Endothelial cell of umbilical vein (primary cell): ENCODE measurements around the gene SPIB. TPM values are rescaled to one million over a fixed set of nuclear protein-coding genes. Genes with fewer than 3 reads are reported as not detected.

Experiments
- BruUV-seq: library from RNA; stranded (reverse); fragments of 400-500 nt; replicated peaks from 2 replicates; lab custom pipeline; 2021; lab: Mats Ljungman, UMichigan
- CTCF ChIA-PET: fragments of 300-600, 350-600 bp; sonication (Branson Sonifier 250); formaldehyde crosslinking; loops from one replicate; lab custom pipeline; 2021; ENCODE audit warnings: antibody characterized with exemption, inconsistent platforms; lab: Charles Lee
- POLR2A ChIA-PET: fragments of 300-600, 350-600 bp; sonication (Branson Sonifier 250); formaldehyde crosslinking; loops from one replicate; lab custom pipeline; 2021; ENCODE audit warnings: antibody characterized with exemption, inconsistent platforms; lab: Charles Lee
- DNase-seq: peaks from one replicate; pipeline ENCODE4 v3.0.0-alpha.2; 2011; ENCODE audit warnings: low read depth, low spot score
- FAIRE-seq: peaks from 2 replicates; lab custom pipeline; 2011; peaks lifted over from hg19 to GRCh38; lab: Jason Lieb, UNC
- H2AFZ ChIP-seq: 2 replicates; pipeline ENCODE4 v1.6.0; 2012; ENCODE audit warnings: low read depth, low read length, control low read depth, inconsistent platforms
- H3K27ac ChIP-seq: 2 replicates; pipeline ENCODE4 v1.5.1; 2011; ENCODE audit warnings: low read depth, mild to moderate bottlenecking, control low read depth, low read length, moderate library complexity; ENCODE audit not compliant: insufficient read depth
- H3K27me3 ChIP-seq, 2 experiments: 2 replicates each; pipeline versions ENCODE4 v1.6.0 to v1.6.1; 2011; ENCODE audit warnings: low read length in 2 of 2, mixed read lengths in 1 of 2; ENCODE audit not compliant: control insufficient read depth in 2 of 2, insufficient read depth in 2 of 2
- H3K36me3 ChIP-seq, 2 experiments: 2 replicates in 1 of 2; 3 replicates in 1 of 2; pipeline ENCODE4 v1.5.1; 2011; ENCODE audit warnings: low read length in 2 of 2, mild to moderate bottlenecking in 1 of 2, moderate library complexity in 1 of 2; ENCODE audit not compliant: control insufficient read depth in 2 of 2, insufficient read depth in 2 of 2; ENCODE audit errors: extremely low read depth in 1 of 2
- H3K4me1 ChIP-seq: 3 replicates; pipeline ENCODE4 v1.5.1; 2011; ENCODE audit warnings: mild to moderate bottlenecking, low read length; ENCODE audit not compliant: control insufficient read depth, insufficient read depth; ENCODE audit errors: extremely low read depth
- H3K4me2 ChIP-seq: 2 replicates; pipeline ENCODE4 v1.6.1; 2011; ENCODE audit warnings: low read length, control low read depth, mixed read lengths; ENCODE audit not compliant: insufficient read depth
- H3K4me3 ChIP-seq, 3 experiments: fragments of 200-600 bp in 1 of 3; sonication (generic), shearing (Covaris generic) in 1 of 3; replicated peaks in 1 of 3; 2 replicates each; pipeline ENCODE4 v1.5.1; 2011 to 2016; ENCODE audit warnings: control low read depth in 3 of 3, low read length in 3 of 3, mild to moderate bottlenecking in 2 of 3, inconsistent platforms in 1 of 3, low read depth in 1 of 3, moderate library complexity in 1 of 3; ENCODE audit not compliant: insufficient read depth in 1 of 3
- H3K79me2 ChIP-seq: 2 replicates; pipeline ENCODE4 v1.6.0; 2012; ENCODE audit warnings: low read length, inconsistent platforms; ENCODE audit not compliant: control insufficient read depth, insufficient read depth
- H3K9ac ChIP-seq: replicated peaks from 2 replicates; pipeline ENCODE3; 2011; ENCODE audit warnings: low read length, control low read depth; ENCODE audit not compliant: insufficient read depth; ENCODE audit errors: extremely low read depth
- H3K9me1 ChIP-seq: replicated peaks from 3 replicates; pipeline ENCODE4 v1.6.0; 2011; ENCODE audit warnings: mild to moderate bottlenecking, low read length; ENCODE audit not compliant: control insufficient read depth, insufficient read depth; ENCODE audit errors: extremely low read depth
- H3K9me3 ChIP-seq: replicated peaks from 2 replicates; pipeline ENCODE4 v1.5.1; 2012; ENCODE audit warnings: low read length, inconsistent platforms; ENCODE audit not compliant: control insufficient read depth, insufficient read depth
- H4K20me1 ChIP-seq: replicated peaks from 2 replicates; pipeline ENCODE3; 2011; ENCODE audit warnings: mild to moderate bottlenecking, low read length; ENCODE audit not compliant: control insufficient read depth, insufficient read depth; ENCODE audit errors: extremely low read depth
- FOS ChIP-seq: IDR thresholded peaks from 2 replicates; pipeline ENCODE4 v1.6.1; 2011; ENCODE audit warnings: mild to moderate bottlenecking, low read length, moderate library complexity, borderline replicate concordance; ENCODE audit not compliant: insufficient read depth
- GATA2 ChIP-seq: IDR thresholded peaks from 2 replicates; pipeline ENCODE4 v1.7.0; 2011; ENCODE audit warnings: low read depth, mild to moderate bottlenecking, moderate library complexity, mixed read lengths, low read length; ENCODE audit not compliant: insufficient read length, insufficient read depth
- MYC ChIP-seq: IDR thresholded peaks from one replicate; pipeline ENCODE4 v1.6.1; 2011; ENCODE audit warnings: mild to moderate bottlenecking, low read depth, low read length
- POLR2A ChIP-seq: IDR thresholded peaks from 2 replicates; pipeline ENCODE4 v1.6.1; 2012; ENCODE audit warnings: low read depth, mild to moderate bottlenecking, control low read depth, low read length
- POLR2AphosphoS5 ChIP-seq: IDR thresholded peaks from 2 replicates; pipeline ENCODE4 v1.6.1; 2012; ENCODE audit warnings: low read depth, mild to moderate bottlenecking, control low read depth, low read length, moderate library complexity; ENCODE audit not compliant: insufficient read depth
- dilution Hi-C: fragments of 300-500 bp; cut with MboI; formaldehyde crosslinking; loops from one replicate; pipeline ENCODE4 v1.15.0; 2019; ENCODE audit warnings: low sequenced_read_pairs; ENCODE audit not compliant: extremely low pct_ligation_motif_present
- intact Hi-C: fragments of 100-400 bp; cut with micrococcal nuclease; formaldehyde crosslinking; loops from one replicate; pipeline ENCODE4 v1.10.0; 2022
- polyA plus RNA-seq, 4 experiments: library from polyadenylated mRNA; depleted of rRNA in 3 of 4; stranded (reverse) in 3 of 4; unstranded in 1 of 4; fragments of >200 nt; gene quantifications; 2 replicates each; pipeline versions ENCODE4 v1.2.1 to v1.2.3, GENCODE V29; 2011 to 2012; ENCODE audit warnings: missing spikeins in 1 of 4
- total RNA-seq: library from RNA; stranded (reverse); gene quantifications from 2 replicates; pipeline ENCODE4 v1.2.3, GENCODE V29; 2021
- TF ChIP-seq, protein P1 (sequence below), 2 donors: IDR thresholded peaks; 1 replicate in 1 of 2; 2 replicates in 1 of 2; pipeline ENCODE4 v1.5.1; 2011; ENCODE audit warnings: low read length in 2 of 2, mild to moderate bottlenecking in 2 of 2, moderate library complexity in 2 of 2, control low read depth in 1 of 2, inconsistent platforms in 1 of 2, low read depth in 1 of 2; ENCODE audit not compliant: insufficient read depth in 1 of 2; ENCODE audit errors: extremely low read depth in 1 of 2

Gene SPIB
- total and polyA plus RNA-seq, 2 donors (not counting 3 experiments of a cell fraction or from before 2014, with no cell fraction given): not detected

DNA sequence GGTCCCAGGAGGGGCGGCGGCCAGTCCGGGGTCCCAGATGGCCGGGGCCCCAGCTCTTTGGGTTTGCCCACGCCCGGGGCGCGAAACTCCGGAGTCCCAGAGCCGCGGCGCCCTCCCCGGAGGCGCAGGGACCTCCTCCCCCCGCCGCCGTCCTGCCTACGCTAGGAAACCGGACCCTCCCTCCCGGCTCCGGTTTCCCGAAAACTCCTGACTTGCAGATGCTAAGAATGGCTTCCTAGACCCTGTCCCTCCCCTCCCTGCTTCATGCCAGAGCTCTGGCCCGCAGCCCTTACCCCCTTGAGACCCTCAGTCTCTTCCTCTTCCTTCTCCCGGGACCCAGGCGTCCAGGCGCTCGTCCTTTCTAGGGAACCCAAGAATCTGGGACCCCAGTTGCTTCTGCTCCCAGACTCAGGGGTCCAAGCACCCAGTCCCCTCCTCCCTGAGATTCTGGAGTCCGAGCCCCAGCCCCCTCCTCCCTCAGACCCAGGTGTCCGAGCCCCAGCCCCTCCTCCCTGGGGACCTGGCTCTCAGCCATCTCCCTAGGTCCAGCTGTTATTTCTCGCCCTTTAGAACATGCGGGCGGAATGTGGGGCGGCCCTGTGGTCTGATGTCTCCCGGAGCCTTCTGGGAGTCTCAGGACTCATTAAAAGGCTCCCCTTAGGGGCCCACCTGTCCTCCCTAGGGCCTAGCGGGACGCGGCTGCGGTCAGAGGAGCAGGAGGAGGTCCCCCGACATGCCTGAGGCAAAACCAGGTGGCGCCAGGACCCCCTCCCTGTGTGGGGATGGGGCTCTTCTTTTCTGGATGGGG is 13.7 kb downstream of the SPIB start, which contains the start of gene MYBPC2:
TSS of gene MYBPC2 (plus strand) at position 672 of the 808 bp plus-strand sequence. CDS start at position 734, 62 bp downstream.
- Histone ChIP-seq H3K4me2 (peak within 1 kb of the TSS; percentile 55), H3K27ac (peak within 1 kb of the TSS; percentile 17), H3K36me3 (no peaks in the 10 kb centered on the region), H4K20me1 (no peaks in the 10 kb centered on the region), H3K9ac (no peak within 1 kb of the TSS), H3K4me3 (peak within 1 kb of the TSS; percentile 30 to 51 (median 39)), H3K4me1 (peaks cover 6% of the 10 kb centered on the region), H3K27me3 (peaks cover 4 to 13% of the 10 kb centered on the region in 2 experiments), H3K9me1 (no peaks in the 10 kb centered on the region), H2AFZ (peak within 1 kb of the TSS; percentile 99), H3K9me3 (no peaks in the 10 kb centered on the region), H3K79me2 (no peaks in the 10 kb centered on the region)
- POLR2A ChIA-PET: no interaction called here
- dilution Hi-C loops (no loop called here), intact Hi-C loops (no loop called here)
- CTCF ChIA-PET: no interaction called here
- TF ChIP-seq GATA2 (no peak), POLR2A (no peak), FOS (no peak), MYC (no peak), POLR2AphosphoS5 (no peak)
- TF ChIP-seq, protein P1, sequence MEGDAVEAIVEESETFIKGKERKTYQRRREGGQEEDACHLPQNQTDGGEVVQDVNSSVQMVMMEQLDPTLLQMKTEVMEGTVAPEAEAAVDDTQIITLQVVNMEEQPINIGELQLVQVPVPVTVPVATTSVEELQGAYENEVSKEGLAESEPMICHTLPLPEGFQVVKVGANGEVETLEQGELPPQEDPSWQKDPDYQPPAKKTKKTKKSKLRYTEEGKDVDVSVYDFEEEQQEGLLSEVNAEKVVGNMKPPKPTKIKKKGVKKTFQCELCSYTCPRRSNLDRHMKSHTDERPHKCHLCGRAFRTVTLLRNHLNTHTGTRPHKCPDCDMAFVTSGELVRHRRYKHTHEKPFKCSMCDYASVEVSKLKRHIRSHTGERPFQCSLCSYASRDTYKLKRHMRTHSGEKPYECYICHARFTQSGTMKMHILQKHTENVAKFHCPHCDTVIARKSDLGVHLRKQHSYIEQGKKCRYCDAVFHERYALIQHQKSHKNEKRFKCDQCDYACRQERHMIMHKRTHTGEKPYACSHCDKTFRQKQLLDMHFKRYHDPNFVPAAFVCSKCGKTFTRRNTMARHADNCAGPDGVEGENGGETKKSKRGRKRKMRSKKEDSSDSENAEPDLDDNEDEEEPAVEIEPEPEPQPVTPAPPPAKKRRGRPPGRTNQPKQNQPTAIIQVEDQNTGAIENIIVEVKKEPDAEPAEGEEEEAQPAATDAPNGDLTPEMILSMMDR (IDR thresholded peaks at IDR 0.05; ENCODE audit: extremely low read depth in 1 of 2, insufficient read depth in 1 of 2, low read depth in 1 of 2, low read length in 2 of 2): no peak
- FAIRE-seq (no peak), DNase-seq (no peak)
- no TSS peak for BruUV-seq
